NCI-H2081 treated with DMSO at 0.1 percent for 48 hours (cell line): ENCODE measurements around the gene SGK2.
"Not testable (repeated sequence)": the region's sequence is repeated elsewhere in the genome, so short reads cannot be mapped to it uniquely, and the experiment has no call there.

ENCODE experiments used
- DNase-seq: peaks from one replicate; lab custom pipeline; 2025; lab: John Stamatoyannopoulos, UW

SGK2 gene

DNA sequence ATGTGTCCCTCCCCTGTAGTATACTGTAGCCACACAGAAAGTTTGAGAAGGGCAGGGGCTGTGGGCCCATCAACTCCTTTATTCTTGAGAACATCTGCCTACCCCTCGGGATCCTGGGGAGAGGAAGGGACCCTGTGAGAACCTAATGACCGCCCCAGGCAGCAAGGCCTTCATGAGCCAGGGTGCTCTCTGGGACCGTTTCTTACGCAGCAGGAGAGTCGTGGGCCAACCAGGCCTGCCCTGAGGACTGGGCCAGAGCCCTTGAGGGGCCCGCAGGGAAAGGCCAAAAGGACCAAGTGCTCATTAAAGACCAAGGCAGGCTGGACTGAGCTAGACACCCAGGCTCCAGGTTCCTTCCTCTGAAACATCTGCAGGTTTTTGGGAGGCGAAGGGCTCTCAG lies 5.2 kb downstream of the SGK2 start:
- DNase-seq = no peak

DNA sequence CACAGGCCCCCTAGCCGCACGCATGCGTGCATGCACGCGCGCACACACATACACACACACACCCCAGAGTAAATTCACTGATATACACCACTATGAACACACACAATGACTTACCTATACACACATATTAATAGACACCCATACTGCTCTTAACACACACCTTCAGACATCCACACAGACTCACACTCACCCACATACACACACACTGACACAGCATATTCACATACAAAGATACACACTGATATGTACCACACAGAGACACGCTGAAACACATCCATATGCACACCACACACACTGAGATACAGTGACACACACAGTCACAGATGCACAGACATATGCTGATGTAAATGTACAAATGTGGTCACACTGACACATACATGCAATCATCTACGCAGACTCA lies 5.6 kb downstream of the SGK2 start:
- no peak for DNase-seq

DNA sequence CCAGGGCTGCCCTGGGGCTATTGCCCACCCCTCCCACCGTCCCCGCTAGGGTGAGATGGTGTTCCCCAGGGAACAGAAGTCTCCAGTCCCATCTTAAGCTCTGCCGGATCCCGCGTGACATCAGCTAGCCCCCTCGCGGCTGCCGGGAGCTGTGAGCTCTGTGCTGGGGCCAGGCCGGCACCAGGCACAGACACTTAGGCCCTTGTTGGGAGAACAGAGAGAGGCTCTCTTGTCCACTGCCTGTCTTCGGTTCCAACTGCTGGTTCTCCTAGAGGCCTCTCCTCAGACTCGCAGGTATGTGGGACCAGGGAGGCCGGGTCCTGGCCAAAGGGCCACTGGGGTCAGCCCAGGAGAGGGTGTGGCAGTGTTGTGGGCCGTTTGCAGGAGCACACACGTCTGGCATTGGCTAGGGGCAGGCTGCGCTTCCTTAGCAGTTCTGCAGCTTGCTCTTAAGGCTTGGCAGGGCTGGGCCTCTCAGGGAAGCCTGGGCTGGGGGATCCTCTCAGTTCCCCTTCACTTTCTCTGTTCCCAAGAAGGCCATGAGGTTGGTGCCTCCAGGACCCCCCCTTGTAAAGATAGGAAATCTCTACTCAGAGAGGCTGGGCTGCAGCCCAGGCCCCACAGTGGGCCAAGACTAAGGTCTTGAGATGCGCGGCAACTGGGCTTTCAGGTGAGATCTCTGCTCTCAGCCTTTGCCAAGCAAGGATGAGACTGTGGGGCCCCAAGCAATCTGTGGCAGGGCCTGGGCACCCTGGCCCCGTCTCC lies 6.3 kb downstream of the SGK2 start:
- no peak for DNase-seq

DNA sequence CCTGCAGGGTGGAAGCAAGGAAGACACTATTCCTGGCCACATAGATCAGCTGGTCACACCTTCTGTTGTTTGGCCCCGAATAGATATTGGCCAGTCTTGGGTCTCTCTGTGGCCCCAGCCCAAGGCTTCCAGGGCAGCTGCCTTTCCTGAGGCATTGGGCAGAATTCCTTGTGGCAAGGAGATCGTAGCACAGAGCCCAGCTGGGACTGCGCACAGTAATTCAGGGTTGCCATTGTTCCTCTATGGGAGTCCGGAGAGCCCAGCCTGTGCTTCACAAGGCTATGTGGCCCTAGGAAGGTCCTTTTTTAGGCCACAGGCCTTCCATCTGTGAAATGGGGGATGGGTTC lies 6.9 kb downstream of the SGK2 start:
- DNase-seq = no peak

DNA sequence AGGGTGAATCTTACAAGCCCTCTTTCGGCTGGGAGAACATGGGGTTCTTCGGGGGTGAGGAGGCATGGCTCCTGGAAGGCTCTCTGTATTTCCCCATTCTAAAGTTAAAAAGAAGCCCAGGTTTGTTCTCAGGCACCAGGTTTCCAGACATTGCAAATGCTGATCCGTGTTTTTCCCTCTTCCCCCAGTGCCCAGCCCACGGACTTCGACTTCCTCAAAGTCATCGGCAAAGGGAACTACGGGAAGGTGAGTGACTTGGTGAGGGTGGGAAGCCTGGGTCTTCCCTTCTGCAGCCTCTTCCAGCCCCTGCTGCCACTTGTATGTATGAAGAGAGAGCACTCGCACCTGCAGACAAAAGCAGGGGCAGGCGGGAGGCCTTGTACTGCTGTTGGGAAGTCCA lies 8.7 kb downstream of the SGK2 start:
- DNase-seq = no peak

DNA sequence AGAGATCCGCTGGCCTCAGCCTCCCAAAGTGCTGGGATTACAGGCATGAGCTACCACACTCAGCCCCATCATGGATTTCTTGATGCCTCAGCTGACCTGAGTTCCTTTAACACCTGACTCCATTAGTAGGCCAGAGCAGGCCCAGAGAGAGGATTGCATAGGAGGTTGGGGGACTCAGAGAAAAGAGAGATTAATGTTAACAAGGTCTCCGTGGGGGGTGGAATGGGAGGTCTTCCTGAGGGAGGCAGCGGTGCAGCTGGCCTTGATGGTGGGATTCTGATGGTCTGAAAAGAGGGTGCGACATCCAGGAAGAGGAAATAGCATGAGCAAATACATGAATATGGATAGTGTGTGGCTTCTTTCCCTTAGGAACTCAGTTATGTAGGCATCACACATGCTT lies 9.9 kb downstream of the SGK2 start:
- DNase-seq = no peak

DNA sequence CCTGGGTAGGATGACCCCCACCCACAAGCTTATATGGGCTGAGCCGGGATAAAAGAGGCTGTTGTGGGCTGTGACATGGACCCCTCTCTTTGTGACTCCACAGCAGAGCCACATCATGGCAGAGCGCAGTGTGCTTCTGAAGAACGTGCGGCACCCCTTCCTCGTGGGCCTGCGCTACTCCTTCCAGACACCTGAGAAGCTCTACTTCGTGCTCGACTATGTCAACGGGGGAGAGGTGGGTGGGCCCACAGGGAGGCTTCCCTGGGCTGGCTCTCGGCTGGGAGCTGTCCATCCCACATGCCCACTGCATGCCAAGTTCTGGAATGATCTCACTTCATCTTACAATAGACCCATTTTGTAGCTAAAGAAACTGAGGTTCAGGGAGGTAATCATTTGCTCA lies 10.5 kb downstream of the SGK2 start:
- DNase-seq = no peak

DNA sequence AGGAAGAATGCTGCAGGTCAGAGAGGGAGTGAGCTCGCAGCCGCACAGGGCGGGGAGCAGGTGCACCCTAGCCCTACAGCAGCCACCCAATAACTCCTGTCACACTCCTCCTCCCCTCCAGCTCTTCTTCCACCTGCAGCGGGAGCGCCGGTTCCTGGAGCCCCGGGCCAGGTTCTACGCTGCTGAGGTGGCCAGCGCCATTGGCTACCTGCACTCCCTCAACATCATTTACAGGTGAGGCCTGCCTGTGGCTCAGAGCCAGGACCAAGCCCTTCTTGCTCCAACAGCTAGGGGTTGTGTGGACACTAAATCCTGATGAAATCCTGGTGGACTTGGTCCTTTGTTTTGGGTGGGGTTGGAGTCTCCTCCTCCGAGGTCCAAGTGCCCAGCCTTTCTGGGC lies 11.7 kb downstream of the SGK2 start:
- no peak for DNase-seq

DNA sequence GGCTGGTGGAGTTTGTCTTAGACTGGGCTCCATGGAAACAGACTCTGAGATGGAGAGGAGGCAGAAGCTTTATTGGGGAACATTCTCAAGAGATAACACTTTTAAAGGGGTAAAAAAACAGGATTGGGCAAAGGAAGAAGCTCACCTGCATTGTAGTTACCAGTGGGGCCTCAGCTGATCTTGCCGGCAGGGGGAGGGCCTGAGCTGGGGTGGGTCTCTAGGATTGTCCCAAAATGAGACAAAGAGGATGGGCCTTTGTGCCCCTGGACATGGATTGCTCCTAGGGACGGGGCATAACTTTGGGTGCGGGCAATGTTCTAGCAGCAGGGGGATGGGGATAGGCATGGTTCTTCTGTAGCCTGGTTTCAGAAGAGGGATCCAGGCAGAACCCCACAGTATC lies 12.5 kb downstream of the SGK2 start:
- DNase-seq = no peak

DNA sequence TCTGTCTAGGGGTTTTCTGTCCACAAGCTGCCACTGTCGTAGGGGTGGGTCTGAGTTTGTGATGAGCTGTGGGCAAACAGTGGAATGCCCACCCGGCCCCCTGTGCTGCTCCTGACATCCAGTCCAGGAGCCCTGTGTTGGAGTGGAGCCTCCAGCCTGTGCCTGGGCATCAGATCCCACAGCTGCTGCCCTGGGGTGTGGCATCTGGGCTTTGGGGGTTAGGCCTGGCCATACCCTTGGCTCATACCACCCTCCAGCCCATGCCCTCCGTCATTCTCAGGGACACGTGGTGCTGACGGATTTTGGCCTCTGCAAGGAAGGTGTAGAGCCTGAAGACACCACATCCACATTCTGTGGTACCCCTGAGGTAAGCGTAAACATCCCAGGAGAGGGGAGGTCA lies 12.9 kb downstream of the SGK2 start:
- DNase-seq = no peak

DNA sequence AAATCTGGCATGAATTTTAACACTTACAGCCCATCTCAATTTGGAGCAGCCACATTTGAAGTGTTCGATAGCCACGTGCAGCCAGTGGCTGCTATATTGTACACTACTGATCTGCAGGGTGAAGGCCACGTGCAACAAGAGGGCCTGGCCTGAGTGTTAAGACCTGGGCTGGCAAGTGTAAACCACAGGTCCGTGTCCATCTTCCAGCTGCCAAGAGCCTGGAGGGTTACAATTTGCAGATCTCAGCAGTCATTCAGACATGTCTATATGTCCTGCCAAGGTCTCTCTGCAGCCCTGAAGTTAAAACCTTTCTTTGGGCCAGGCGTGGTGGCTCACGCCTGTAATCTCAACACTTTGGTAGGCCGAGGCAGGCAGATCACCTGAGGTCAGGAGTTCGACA lies 14.1 kb downstream of the SGK2 start:
- no peak for DNase-seq

DNA sequence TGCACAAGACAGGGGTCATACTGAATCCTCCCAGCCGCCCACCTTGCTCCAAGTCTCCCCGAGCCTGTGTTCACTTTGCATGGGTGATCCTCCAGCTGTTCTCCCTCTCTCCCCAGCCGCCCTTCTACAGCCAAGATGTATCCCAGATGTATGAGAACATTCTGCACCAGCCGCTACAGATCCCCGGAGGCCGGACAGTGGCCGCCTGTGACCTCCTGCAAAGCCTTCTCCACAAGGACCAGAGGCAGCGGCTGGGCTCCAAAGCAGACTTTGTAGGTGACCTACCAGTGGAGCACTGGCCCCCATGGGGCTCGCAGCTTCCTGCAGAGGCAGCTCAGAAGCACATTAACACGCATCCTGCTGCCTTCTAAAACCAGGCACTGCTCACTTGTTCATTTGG lies 17.3 kb downstream of the SGK2 start:
- DNase-seq = no peak

DNA sequence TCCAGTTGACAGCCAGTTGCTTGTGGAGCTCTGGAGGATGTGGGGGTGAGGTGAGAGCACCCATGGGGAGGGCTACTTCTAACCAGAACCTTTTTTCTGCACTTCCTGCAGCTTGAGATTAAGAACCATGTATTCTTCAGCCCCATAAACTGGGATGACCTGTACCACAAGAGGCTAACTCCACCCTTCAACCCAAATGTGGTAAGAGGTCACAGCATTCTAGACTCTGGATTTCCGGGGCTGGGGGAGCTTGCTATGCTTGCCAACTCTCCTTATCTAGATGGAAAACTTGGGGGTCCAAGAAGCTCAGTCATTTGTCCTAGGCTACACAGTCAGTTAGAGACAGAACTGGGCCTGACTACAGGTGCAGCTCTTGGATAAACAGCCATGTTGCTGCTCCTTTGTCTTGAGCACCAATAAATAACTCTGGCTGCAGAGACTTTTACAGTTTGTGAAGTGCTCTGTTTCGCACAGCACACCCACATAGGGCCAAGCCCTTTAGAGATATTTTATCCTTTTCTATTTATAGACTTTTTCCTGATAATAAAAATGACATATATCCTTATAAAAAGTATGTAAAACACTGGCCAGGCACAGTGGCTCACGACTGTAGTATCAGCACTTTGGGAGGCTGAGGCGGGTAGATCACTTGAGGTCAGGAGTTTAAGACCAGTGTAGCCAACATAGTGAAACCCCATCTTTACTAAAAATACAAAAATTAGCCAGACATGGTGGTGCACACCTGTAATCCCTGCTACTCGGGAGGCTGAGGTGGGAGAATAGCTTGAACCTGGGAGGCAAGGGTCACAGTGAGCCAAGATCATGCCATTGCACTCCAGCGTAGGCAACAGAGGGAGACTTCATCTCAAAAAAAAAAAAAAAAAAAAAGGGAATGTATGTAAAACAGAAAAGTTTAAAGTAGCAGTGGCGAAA lies 21.3 kb downstream of the SGK2 start:
- DNase-seq = no peak

DNA sequence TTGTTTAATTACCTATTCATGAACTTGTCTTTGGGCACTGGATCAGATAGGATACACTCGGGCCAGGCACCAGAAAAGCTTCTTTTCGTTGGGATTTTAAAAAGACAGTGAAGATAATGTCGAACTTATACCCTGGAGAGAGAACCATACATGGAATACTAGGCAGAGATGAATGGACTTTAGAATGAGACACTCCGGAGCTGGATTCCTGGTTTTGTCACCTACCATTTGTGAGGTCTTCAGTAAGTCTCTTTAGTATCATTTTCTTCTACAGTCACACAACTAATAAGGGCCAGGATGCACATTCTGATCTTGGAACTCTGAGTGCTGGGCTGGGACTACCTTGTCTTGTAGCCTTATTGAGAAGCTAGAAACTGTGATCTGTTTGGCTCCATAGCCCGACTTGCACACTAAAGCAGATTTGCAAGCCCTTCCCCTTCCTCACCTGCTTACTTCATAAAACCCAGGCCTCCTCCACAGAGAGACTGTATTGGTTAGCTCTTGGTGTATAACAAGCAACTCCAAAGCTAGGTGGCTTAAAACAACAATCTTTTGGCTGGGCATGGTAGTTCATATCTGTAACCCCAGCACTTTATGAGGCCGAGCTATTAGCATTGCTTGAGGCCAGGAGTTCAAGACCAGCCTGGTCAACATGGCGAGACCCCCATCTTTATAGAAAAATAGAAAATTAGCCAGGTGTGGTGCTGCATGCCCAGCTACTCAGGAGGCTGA lies 24.5 kb downstream of the SGK2 start:
- DNase-seq = no peak

DNA sequence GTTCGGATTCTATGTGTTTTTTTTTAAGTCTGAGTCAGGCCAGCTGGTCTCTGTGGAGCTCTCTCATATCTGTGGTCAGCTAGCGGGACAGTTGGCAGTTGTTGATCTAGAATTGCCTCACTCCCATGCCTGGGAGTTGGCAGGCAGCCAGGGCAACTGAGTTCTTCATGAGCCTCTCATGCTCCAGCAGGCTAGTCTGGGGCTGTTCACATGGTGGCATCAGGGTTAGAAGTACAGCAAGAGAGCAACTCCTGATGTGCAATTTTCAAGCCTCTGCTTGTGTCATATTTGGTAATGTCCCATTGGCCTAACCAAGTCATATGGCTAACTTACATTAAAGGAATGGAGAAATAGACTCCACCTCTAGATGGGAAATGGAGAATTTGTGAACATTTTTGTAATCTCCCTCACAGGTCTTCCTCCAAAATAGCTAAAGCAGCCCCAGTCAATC lies 25.2 kb downstream of the SGK2 start:
- DNase-seq = no peak

DNA sequence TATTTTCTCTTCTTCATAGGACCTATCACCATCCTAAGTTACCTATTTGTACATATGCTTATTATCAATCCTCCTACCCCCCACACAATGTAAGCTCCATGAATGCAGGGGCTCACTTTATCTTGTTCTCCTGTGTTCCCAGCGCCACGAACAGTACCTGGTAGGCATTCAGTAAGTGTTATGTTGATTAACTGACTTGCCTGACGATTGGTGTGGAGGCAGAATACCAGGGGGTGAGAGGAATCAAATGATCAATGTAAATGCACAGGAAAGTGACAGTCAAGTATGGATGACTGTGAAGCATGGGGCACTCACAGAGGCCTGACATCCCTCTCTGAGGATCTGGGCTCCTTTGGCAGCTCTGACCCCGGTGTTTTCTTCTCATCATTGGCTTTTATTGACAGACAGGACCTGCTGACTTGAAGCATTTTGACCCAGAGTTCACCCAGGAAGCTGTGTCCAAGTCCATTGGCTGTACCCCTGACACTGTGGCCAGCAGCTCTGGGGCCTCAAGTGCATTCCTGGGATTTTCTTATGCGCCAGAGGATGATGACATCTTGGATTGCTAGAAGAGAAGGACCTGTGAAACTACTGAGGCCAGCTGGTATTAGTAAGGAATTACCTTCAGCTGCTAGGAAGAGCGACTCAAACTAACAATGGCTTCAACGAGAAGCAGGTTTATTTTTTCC lies 25.8 kb downstream of the SGK2 start:
- no peak for DNase-seq

DNA sequence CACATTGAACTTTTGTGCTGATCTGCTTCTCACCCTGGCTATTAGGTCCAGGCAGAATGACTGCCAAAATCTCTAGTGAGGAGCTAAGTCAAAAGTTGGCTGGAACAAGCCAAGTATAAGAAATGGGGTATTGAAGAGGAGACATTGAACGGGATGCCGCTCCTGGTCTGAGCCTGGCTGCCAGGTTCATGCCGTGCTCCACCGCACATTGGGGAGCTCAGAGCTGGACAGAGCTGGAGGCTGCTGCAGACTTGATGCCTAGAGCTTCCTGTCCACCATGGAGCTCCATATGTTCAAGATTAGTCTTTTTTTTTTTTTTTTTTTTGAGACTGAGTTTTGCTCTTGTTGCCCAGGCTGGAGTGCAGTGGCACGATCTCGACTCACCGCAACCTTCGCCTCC lies 27.8 kb downstream of the SGK2 start:
- DNase-seq = no peak

DNA sequence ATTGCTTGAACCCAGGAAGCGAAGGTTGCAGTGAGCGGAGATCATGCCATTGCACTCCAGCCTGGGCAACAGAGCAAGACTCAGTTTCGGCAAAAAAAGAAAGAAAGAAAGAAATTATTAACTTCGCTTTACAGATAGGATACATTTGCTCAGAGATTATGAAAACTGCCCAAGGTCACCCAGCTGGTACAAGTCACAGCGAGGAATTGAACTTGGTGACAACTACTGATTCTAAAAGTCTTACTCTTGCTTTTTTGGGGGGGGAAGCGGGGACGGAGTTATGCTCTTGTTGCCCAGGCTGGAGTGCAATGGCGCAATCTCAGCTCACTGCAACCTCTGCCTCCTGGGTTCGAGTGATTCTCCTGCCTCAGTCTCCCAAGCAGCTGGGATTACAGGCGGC lies 29.7 kb downstream of the SGK2 start:
- not testable (repeated sequence) for DNase-seq

DNA sequence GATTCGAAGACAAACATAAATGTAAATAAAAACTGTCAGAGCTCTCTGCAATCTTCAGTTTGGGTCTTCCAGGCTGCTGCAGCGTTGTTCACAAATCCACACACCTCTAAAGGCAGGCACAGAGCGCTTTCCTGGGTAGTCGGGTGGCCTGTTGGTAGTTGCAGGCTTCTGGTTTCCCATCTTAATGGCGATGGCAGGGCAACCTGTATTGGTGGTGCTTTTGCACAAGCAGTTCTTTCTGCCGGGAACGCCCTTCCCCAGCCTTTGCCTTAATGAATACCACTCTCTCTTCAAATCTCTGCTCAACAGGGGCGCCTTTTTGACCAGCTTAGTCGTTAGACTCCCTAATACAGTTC lies 31.2 kb downstream of the SGK2 start:
- no peak for DNase-seq

DNA sequence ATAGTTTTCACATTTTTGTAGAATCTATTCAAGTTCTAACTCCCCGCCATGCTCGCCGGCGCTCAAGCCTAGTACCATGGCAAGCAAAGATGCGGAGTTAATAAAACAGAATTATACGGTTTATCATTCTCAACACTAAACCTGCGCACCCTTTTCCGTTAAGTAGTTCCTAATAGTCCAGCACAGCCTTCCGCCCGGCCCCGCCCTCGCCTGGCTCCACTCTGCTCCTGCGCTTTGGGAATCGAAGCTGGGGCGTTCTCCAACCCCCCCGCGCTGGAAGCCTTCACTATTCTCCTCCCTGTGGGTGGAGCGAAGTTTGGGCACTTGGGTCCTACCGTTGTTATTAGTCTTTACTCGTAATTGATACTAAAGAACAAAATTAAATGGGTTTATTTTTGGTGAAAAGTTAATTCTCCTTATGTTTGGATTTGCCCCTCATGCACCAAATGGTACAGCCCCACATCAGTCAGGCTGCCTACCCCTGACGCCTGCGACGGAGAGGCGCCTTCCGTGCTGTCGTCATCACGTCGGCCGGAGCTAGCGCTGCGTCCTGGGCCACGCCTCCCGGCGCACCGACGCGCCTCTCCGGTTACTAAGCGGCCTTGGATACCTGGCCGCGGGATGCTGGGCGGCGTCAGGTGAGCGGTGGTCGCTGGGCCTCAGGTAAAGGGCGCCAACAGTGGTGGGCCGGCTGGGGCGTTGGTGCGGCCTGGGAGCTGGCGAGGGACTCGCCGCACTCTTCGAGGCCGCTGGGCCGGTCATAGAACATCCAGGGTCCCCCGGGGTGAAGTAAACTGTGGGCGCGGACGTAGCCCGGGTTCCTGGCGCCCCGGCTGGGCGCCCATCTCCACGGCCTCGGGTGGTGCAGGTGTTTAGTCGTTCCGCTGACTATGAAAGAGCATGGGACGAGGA lies 31.8 kb downstream of the SGK2 start, which contains the start of gene IFT52:
Gene IFT52 (plus strand): TSS at position 546 of the 912 bp plus-strand sequence. CDS start 3,762 bp downstream, outside the sequence.
- DNase-seq = peak; percentile 69

DNA sequence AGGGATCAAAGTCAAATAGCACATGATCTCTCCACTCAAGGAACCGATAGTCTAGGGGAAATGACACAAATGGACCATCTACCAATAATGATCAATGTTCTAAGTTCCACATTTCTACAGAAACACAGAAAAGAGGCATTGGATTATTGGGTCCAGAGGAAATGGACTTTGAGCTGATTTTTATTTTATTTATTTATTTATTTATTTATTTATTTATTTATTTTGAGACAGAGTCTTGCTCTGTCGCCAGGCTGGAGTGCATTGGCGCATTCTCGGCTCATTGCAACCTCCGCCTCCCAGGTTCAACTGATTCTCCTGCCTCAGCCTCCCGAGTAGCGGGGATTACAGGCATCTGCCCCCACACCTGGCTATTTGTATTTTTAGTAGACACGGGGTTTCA lies 43.1 kb downstream of the SGK2 start:
- not testable (repeated sequence) for DNase-seq
